Stimulated activated CD8-positive, alpha-beta memory T cell treated with anti-CD3 and anti-CD28 coated beads, Interleukin-4, amount 100 ng/mL, for 48 hours (primary cell): ENCODE data around the gene ARHGEF9.

Experiments
- DNase-seq: peaks from one replicate; pipeline ENCODE4 v3.0.0-alpha.2; 2020

ARHGEF9 gene

DNA sequence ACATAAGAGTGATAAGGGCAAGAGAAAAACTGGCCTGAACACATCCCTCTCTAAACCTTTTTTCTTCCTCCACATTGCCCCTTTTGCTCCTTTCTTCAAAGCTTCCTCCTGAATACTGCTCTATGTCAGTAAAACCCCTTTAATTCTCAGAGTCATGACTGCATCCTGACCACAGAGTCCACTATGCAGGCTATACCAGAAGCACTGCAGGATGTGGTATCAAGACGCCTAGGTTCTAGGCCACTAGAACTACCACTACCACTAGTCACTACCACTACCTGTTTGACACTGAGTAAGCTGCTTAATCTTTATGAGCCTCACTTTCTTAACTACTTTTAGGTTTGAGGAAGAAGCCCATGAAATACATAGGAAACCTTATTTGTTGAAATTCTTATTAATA lies 38.7 kb downstream of the ARHGEF9 start:
- DNase-seq: peak; percentile 28

DNA sequence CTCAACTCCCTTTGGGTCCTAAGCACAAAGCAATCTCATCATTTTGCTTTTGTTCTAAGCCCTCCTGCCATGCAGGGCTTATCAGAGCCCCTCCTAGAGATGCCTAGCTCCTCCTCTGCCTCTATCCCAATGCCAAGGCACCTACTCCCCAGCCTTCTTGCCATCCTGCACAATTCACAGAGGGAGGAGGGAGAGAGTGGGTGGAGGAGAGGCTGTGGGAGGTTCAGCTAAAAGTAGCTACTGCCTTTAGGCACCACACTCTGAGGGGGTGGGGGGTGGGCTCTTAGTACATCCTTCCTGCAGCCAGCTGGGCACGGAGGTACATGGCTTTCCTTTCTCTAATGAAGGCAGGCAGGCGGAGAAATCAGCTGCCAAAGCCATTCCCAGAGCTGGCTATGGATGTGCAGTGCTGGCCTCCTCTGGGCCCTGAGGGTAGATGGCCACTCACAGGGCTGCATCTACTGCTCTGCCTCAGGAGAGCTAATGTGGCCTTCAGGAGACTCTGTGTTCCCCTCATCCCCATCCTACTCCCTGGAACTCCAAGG lies 40.1 kb downstream of the ARHGEF9 start:
- DNase-seq: no peak

DNA sequence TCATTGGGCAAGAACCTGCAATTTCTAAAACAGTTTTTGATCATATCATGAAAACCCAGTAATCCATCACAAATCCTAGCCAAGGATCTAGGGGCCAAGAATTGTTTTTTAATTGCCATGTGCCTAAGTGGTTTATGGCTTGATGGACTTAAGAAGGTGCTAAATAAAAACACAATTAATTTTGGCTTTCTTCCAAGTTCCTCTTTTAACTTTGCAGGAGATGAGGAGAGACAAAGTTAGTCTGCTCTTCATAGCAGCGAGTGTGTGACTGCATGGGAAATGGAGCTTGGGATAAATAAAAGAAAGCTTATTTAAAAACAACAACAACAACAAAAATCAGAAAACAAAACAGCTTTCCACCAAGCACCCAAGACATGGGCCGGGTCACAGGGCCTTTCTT lies 41.4 kb downstream of the ARHGEF9 start:
- no peak for DNase-seq

DNA sequence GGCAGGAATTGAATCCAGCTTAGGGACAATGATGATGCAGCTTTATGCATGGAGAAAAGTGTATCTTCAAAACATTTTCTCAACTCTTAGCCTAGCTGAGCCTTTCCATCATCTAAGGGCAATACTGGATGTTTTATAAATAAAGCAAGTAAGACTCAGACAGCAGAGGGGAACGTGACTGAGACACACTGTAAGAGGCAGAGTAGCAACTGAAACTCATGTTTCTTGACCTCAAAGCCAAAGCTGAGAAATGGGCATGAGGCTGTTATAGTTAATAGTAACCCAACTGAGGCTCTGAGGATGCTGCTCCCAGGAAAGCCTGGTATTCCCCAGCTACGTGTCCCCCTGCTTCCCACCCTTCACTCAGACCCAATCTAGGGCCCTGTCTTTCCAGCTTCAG lies 44.6 kb downstream of the ARHGEF9 start:
- DNase-seq: no peak

DNA sequence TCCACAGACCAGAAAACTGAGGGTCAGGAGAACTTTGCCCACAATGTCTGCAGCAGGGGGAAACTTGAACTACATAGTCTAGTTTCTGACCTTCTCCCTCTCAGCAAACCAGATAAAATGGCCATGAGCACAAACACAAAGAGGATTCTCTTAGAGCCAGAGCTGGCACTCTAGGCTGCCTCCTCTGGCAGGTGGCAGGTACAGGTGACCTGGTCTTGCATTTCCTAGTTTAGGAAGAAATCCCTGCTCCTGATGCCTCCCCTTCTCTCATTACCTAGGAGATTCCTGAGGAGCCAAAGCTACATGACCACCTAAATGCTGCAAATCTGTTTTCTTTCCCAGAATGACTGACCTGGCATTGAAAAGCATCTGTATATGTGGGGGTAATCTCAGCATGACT lies 45.1 kb downstream of the ARHGEF9 start:
- no peak for DNase-seq

DNA sequence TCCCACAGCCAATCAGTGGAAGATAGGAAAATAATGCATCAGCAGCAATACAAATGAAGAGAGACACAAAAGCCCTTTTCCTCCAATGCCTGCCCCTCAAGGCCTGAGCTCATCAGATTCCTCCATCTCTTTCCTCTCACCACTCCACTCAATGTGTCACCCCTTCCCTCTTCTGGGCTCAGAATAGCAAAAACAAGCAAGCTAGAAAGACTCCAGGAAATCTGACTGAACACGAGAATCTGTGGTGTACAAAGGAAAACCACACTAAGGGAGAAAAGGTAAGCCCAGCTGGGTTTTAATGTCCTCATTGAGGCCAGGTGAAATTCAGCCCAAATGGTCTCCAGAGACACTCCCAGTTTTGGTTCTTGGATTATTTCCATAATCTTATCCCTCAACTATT lies 46.3 kb downstream of the ARHGEF9 start:
- DNase-seq: no peak

DNA sequence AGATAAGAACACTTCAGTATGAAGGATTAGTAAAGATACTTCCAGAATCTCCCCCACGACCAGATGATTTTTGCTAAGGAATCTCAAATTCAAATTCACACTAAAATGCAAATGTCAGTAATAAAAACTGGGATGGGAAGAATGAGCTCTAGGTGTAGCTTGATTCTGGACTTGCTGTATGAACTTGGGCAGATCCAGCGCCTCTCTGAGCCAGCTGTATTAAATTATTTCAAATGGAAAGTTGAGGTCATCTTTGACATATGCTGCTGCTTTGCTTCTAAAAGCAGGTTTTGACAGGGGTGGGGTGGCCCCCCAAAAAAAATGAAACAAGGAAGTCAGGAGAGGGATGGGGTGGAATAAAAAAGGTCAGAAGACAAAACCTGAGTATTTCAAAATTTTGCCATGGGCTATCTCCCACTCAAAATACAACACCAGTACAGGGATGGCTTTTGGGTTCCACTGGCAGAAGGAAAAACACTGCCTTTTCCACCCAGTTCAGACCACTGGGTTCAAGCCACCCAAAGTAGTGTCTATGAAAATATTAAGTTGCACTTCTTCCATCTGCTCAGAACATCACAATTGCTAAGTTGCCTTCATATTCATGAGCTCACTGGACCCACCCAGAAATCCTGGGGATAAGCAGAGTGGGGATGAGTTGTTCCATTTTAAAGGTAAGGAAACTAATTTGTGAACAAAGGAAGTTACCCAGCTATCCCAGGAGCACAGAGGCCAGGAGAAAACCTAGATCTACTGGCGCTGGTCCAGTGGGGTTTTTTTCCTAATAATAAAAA lies 47.7 kb downstream of the ARHGEF9 start:
- no peak for DNase-seq

DNA sequence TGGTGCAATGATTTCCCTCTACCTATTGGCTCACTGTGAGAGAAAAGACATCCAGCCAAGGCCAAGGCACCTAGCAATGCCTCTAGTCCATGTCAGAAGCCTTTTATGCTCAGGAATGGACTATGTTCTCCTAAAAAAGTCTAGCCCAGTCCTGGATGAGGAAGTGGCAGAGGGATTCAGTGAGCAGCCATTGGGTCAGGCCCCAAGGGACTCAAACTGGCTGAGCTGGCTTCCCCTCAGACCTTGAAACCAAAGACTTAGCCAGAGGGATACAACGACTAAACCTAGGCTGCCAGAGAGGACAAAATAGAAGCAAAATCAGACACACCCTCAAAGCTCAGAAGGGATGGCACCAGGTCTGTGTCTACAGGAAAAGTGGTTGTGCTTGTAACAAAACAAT lies 49.1 kb downstream of the ARHGEF9 start:
- DNase-seq: no peak

DNA sequence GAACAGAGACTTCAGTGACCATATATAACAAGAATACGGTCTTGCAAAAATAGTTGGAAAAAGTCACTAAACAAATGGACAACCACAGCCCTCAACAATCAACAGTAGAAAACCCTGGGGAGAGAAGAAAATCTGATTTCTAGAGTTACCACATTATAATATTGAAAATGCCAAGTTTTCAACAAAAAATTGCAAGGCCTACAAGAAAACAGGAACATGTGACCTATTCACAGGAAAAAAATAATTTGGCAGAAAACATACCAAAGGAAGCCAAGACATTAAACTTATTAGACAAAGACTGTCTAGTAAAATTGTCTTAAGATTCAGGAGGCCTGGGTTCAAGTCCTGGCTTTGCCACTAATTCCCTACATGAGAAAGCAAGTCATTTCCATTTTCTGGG lies 64.7 kb downstream of the ARHGEF9 start:
- DNase-seq: no peak

DNA sequence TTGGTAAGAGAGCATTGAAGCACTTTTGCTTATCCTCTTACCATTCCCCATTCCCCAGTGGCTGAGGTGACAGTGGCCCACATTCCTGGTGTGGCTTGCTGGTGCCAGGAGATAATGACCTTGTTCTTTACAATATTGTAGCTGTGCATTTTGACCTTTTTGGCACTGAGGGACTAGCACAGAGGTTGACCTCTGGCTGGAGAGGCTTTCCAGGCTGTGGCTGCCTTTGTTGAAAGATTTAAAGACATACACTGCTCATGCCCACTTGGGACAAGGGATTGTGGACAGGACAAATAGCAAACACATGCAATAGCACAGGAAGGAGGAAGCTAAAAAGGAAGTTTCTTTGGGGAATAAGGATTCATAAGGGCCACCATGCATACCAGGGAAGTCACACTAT lies 65.4 kb downstream of the ARHGEF9 start:
- DNase-seq: no peak

DNA sequence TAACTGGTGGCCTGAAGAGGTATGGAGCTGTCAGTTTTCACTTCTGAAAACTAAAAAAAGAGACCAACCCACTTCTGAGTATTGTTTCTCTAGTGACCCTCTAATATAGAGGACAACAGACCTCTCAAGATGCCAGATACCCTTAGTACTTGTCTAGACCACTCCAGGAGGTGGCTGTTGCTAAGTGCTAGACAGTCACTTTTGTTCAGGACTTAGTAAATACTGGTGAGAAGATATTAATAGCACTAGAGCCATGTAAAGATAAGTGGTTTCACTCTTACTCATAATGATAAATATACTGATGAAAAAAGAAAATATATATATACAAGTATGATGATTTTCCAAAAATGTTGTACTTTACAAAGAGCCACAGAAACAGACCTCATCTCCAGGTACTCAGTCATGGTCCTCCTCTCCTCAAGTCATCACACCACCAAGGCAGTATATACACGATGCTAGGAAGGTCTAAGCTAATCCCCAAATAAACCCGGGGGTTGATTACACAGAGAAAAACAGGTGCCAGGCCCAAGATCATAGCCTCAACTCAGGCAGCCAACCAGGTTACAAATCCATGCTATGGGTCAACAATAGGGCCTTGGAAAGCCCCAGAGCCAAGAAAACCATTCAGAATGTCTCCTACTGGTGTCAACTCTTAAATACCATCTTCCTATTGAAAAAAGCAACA lies 66.9 kb downstream of the ARHGEF9 start:
- DNase-seq: no peak

DNA sequence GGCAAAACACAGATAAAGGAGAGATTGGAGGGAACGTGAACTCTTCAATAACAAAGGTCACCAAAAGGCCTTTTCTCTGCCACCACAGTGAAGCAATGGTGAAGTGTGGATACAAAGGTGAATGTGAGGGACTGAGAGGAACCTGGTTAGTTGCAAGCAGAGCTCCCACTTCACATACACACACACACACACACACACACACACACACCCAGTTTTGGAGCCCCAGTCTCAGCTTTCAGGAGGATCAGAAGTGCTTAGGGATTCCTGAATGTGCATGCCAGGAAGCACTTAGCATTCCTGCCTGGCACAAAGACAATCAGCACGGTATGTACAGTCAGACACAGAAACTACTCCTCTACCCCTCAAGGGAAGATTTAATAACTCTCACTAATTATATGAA lies 71.5 kb downstream of the ARHGEF9 start:
- DNase-seq: no peak

DNA sequence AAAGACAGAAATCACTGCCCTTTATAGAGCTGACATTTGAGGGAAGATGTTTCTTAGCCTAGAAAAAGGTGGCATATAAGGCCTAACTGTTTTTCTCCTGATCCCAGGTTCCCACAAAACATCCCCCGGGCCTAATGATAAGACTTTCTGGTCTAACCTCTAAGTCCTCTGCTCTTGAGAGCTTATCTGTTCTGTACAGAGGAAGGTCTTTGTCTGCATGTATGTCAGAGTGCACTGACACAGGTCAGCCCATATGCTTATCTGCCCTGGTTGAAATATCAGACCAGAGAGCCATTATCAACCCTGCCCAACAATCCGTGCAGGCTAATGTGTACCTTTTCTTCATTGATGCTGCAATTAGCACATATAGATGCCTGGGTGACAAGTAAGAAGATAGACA lies 76.2 kb downstream of the ARHGEF9 start:
- DNase-seq: no peak

DNA sequence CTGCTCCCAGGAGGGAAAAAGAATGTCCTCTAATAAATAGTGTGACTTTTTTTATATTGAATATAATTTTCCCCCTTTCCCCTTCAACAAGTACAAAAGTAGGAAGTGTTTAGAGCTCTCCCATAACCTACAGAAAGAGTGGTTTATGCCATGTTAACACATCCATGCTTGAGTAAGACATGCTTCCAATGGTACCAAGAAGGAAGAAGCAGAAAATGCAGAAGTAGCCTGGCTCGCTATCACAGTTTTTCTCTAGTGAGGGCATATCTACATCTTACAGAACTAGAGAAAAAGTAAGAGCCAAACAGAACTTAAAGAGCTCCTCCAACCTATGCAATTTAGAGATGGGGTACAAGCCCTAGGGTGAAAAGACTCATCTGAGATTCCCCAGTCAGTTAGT lies 82.5 kb downstream of the ARHGEF9 start:
- no peak for DNase-seq

DNA sequence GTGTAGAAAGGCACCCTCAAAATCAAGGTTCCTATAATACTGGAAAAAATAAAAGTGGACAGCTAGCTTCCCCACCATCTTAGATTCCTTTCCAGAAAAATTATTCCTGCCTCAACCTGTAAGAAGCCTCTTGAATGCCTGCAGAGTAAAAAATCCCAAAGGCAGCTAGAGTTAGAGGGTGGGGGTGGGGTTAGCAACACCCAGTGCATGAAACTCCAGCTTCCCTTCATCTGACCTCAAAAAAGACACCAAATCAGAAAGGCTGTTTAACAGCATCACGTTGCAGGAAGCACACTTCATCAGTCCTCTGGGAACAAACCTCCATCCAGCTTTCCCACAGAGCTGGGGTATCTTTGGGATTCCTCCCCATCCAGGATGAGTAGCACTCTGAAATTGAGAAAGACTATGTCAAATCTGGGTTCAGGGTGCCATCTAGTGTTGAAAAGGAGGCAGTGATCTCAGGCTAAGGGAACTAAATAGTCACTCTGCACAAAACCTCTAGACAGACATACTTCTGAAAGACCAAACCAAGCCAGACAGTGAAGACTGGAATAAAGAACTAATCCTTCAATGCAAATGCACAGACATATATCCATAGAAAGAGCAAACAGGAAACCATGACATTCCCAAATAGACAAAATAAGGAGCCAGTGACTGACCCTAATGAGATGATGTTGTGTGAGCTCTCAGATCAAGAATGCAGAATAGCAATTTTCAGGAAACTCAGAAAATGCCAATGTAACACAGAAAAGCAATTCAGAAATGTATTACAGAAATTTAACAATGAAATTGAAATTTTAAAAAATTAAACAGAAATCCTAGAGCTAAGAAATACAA lies 97.9 kb downstream of the ARHGEF9 start:
- peak; percentile 20 for DNase-seq

DNA sequence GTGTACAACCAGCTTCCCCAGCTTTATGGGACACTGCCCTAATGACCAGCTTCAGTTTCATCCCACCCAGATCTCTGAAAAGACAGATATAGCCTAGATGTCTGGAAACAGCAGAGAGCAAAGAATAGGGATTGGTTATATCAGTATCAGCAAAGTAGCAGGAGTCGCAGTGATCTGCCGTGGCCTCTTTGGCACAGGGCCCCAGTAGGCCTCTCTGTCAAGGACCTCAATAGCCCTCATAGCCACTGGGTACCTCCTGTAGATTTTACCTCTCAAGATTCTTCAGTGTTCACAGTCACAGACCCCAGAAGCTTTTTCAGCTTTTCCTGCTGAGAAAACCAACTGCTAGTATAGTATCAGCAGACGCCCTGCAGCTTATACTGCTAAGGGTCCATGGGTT lies 104.6 kb downstream of the ARHGEF9 start:
- DNase-seq: no peak

DNA sequence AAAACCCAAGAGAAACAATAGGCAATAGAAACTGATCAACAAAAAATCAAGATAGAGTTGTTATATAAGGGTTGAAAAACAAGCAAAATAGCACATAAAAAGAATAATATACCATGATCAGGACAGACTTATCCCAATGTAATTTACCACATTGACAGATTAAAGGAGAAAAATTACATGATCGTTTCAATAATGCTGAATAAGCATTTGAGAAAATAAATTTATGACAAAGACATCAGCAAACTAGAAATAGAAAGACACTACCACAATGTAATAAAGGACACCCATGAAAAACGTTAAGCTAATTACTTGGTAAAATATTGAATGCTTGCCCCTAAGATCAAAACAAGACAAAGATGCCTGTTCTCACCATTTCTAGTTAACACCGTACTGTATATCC lies 105.6 kb downstream of the ARHGEF9 start:
- DNase-seq: no peak

DNA sequence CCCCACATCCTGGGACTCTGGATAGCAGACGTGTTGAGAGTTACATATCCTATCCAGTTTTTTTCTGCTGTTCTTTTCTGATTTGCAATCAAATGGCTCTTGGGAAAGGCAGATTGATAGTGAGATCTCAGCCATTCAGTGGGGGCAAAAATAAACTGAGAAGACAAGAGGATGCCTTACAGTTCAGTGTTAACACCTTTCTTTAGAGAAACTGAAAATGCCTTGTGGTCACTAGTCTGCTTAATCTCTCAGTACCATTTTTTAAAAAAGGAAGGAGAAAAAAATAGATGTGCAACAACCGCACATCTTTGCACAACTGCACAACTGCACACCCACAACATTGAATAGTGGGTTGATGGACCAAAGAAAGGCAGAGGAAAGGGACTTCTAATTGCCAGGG lies 109.3 kb downstream of the ARHGEF9 start:
- no peak for DNase-seq

DNA sequence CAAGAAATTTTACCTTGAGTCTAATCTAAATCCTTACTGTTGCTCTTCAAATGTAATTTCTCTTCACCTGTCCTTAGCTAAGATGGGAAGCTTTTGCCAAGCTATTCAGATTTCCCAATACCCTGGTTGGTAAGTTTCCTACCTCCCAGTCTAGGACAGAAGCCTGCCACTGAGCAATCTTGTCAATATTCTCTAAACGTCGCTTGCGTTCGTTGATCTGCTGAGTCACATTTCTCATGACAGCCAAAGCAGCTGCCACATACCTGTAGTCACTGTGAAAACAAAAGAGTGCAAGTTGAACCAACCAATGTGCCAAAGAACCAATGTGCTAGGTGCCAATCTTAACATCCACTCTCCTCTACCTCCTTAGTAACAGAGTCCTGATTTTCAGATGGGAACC lies 111.1 kb downstream of the ARHGEF9 start:
- DNase-seq: no peak

DNA sequence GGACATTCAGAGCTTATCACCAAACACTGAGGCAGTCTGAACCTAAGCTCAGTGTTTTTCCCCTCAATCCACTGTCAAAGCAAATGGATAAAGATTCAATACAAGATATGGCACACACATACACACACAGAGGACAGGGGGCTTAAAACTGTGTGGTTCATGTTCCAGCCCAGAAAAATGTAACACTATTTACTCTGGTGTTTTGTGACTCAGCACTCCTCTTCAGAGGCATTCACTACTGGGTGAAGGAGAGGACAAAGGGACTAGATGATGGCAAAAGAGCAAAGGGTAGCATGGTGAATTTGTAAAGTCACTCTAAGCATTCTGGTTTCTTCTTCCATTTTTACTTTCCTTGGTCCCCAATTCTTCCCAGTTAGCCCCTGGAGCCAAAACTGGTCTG lies 120.3 kb downstream of the ARHGEF9 start:
- DNase-seq: no peak

DNA sequence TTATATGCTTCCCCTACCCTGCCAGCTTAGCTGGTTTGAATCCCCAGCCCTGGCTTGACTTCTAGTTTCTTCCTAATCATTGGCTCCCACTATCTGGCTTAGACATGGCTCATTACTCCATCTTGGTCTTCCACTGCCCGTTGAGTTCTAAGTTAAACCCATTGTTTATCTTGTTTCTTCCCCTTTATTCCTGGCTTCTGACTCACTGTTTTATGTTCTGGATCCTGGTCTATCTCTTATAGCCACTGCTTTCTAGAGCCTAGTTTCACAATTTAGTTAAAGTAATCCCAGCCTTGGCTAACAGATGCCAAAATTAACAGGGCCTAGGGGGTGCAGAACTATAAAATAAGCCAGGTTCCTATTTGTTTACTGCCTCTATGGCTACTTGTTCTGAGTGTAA lies 120.9 kb downstream of the ARHGEF9 start:
- DNase-seq: no peak

DNA sequence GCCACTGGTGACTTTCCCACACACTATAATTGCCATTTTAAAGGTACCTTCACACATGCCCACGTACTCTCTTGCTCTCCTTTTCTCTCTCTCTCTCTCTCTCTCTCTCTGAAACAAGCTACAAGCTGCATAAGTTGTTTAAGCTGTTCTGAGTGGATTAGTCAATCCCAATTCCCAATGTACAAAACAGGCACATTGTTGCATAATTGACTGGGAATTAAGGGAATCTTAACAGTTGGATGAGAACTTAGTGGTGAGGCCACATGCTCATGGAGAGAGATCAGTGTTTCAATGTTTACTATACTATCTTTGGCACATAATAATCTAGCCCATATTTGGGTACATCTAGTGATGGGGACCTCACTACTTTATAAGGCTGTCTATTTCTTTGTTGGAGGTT lies 123.3 kb downstream of the ARHGEF9 start:
- no peak for DNase-seq

DNA sequence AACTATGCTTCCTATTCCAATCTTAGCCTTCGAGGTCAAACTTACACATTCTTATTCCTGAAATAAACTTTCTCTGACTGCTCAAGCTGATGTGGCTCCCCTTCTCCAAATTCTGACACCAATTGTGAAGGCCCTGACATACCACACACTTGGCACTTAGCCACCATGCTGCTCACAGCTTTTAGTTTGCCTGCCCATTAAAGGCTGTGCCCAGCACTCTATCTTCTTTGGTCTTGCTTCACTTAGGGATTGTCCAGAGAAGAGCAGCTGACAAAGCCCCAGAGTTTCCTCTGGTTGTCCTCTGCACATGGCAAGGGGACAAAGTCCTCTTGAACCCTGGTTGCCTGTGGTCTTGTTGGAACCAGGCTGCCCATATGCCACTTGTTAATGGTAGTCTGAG lies 126.1 kb downstream of the ARHGEF9 start:
- no peak for DNase-seq

DNA sequence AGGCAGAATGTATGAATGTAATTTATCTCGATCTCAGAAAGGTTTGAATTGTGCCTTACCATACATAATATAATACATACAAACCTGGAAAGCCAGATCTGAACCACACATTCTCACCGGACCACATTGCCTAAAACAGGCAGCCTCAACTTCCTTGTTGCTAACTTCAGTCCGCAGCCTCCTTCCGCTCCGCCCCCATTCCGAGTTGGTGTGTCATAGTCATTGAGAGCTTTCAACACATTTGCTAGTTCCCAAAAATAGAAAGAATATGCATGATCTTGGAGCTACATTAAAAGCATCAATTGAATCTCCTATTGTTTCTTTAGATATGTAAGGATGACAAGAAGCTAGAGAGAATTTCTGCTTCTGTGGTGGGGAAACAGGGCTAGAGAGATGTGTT lies 127.2 kb downstream of the ARHGEF9 start:
- no peak for DNase-seq
